ENCODE data around the gene NRG3. TPM values are rescaled to one million over a fixed set of nuclear protein-coding genes. Genes with fewer than 3 reads are reported as not detected.

The NRG3 gene
- total RNA-seq, 1 donor from 2014 or later: not detected

GRCh38 chr10:82535457-82535856 is 660.5 kb downstream of the NRG3 start:
- Histone ChIP-seq H3K27me3 (ENCODE audit: control insufficient read depth, insufficient read depth, low read length) (no peaks in the 10 kb centered on the region), H3K4me3 (ENCODE audit: low read depth, low read length) (no peak overlapping the region), H3K36me3 (ENCODE audit: control insufficient read depth, insufficient read depth, low read length) (no peaks in the 10 kb centered on the region)
- FAIRE-seq: no peak
- no peak for TF ChIP-seq CTCF (IDR thresholded peaks at IDR 0.05; ENCODE audit: insufficient read depth, low read length, severe bottlenecking)
- DNase-seq (ENCODE audit: low read depth): no peak

- TF ChIP-seq CTCF (IDR thresholded peaks at IDR 0.05; ENCODE audit: insufficient read depth, low read length, severe bottlenecking): no peak
- Histone ChIP-seq H3K27me3 (ENCODE audit: control insufficient read depth, insufficient read depth, low read length) (no peaks in the 10 kb centered on the region), H3K36me3 (ENCODE audit: control insufficient read depth, insufficient read depth, low read length) (no peaks in the 10 kb centered on the region), H3K4me3 (ENCODE audit: low read depth, low read length) (no peak overlapping the region)
- FAIRE-seq (no peak), DNase-seq (ENCODE audit: low read depth) (no peak)
Measured at GRCh38 chr10:82536668-82537067, 661.7 kb downstream of the NRG3 start.

- FAIRE-seq: no peak
- DNase-seq (ENCODE audit: low read depth): no peak
- TF ChIP-seq CTCF (IDR thresholded peaks at IDR 0.05; ENCODE audit: insufficient read depth, low read length, severe bottlenecking): no peak
- no peaks in the 10 kb centered on the region for H3K36me3 ChIP-seq (ENCODE audit: control insufficient read depth, insufficient read depth, low read length)
- H3K27me3 ChIP-seq (ENCODE audit: control insufficient read depth, insufficient read depth, low read length): no peaks in the 10 kb centered on the region
- H3K4me3 ChIP-seq (ENCODE audit: low read depth, low read length): no peak overlapping the region
Measured at GRCh38 chr10:82538272-82538671, 663.3 kb downstream of the NRG3 start.

GRCh38 chr10:82543631-82544030 is 668.6 kb downstream of the NRG3 start:
- no peak for TF ChIP-seq CTCF (IDR thresholded peaks at IDR 0.05; ENCODE audit: insufficient read depth, low read length, severe bottlenecking)
- no peak overlapping the region for H3K4me3 ChIP-seq (ENCODE audit: low read depth, low read length)
- H3K36me3 ChIP-seq (ENCODE audit: control insufficient read depth, insufficient read depth, low read length): no peaks in the 10 kb centered on the region
- DNase-seq (ENCODE audit: low read depth) (no peak), FAIRE-seq (no peak)
- H3K27me3 ChIP-seq (ENCODE audit: control insufficient read depth, insufficient read depth, low read length): no peaks in the 10 kb centered on the region

GRCh38 chr10:82544377-82544776 is 669.4 kb downstream of the NRG3 start:
- H3K4me3 ChIP-seq (ENCODE audit: low read depth, low read length): no peak overlapping the region
- no peaks in the 10 kb centered on the region for H3K36me3 ChIP-seq (ENCODE audit: control insufficient read depth, insufficient read depth, low read length)
- TF ChIP-seq CTCF (IDR thresholded peaks at IDR 0.05; ENCODE audit: insufficient read depth, low read length, severe bottlenecking): no peak
- DNase-seq (ENCODE audit: low read depth) (no peak), FAIRE-seq (no peak)
- H3K27me3 ChIP-seq (ENCODE audit: control insufficient read depth, insufficient read depth, low read length): no peaks in the 10 kb centered on the region

- FAIRE-seq (no peak), DNase-seq (ENCODE audit: low read depth) (no peak)
- no peak for TF ChIP-seq CTCF (IDR thresholded peaks at IDR 0.05; ENCODE audit: insufficient read depth, low read length, severe bottlenecking)
- Histone ChIP-seq H3K27me3 (ENCODE audit: control insufficient read depth, insufficient read depth, low read length) (no peaks in the 10 kb centered on the region), H3K36me3 (ENCODE audit: control insufficient read depth, insufficient read depth, low read length) (no peaks in the 10 kb centered on the region), H3K4me3 (ENCODE audit: low read depth, low read length) (no peak overlapping the region)
Measured at GRCh38 chr10:82551506-82551905, 676.5 kb downstream of the NRG3 start.
